ENCODE data around the gene NT5C3A. TPM values are rescaled to one million over a fixed set of nuclear protein-coding genes. Genes with fewer than 3 reads are reported as not detected.

NT5C3A gene
- total and polyA plus RNA-seq, 8 donors, result 21.8 to 45.8 (median 39.0) TPM

GRCh38 chr7:33062782-33063443, 337 bp upstream of the NT5C3A start:
- peaks cover 9 to 31% of the 10 kb centered on the region in 2 donors for H3K4me1 ChIP-seq
- intact Hi-C loops (cut with DNase I), result no loop called here
- peaks cover 0 to 10% of the 10 kb centered on the region in 2 donors for H3K9me3 ChIP-seq
- peak; percentile 94 to 98 (median 98) for DNase-seq
- no peaks in the 10 kb centered on the region for H3K36me3 ChIP-seq
- H3K4me3 ChIP-seq, result peak overlapping the region; percentile 67 to 92
- ATAC-seq, result peak; percentile 100
- H3K27me3 ChIP-seq, result no peaks in the 10 kb centered on the region
- TF ChIP-seq CTCF (IDR thresholded peaks at IDR 0.05), result no peak
- H3K27ac ChIP-seq, result peak overlapping the region; percentile 95 to 96

GRCh38 chr7:33061282-33061937, 1.2 kb downstream of the NT5C3A start:
- no peaks in the 10 kb centered on the region for H3K27me3 ChIP-seq
- intact Hi-C loops (cut with DNase I), result no loop called here
- no peak for ATAC-seq
- H3K36me3 ChIP-seq, result no peaks in the 10 kb centered on the region
- TF ChIP-seq CTCF (IDR thresholded peaks at IDR 0.05), result no peak
- peak overlapping the region in 1 of 2 donors; percentile 95 for H3K27ac ChIP-seq
- DNase-seq, result no peak
- peaks cover 9 to 31% of the 10 kb centered on the region in 2 donors for H3K4me1 ChIP-seq
- peak overlapping the region; percentile 67 to 92 for H3K4me3 ChIP-seq
- peaks cover 0 to 7% of the 10 kb centered on the region in 2 donors for H3K9me3 ChIP-seq

GRCh38 chr7:33059635-33060034, 2.9 kb downstream of the NT5C3A start:
- TF ChIP-seq CTCF (IDR thresholded peaks at IDR 0.05), result no peak
- no peak for ATAC-seq
- Histone ChIP-seq H3K27me3 (no peaks in the 10 kb centered on the region), H3K4me1 (peaks cover 9 to 38% of the 10 kb centered on the region in 2 donors), H3K36me3 (no peaks in the 10 kb centered on the region), H3K4me3 (no peak overlapping the region), H3K27ac (no peak overlapping the region), H3K9me3 (no peaks in the 10 kb centered on the region)
- intact Hi-C loops (cut with DNase I), result no loop called here
- DNase-seq, result no peak

GRCh38 chr7:33055158-33055557, 7.4 kb downstream of the NT5C3A start:
- Histone ChIP-seq H3K9me3 (no peaks in the 10 kb centered on the region), H3K4me3 (no peak overlapping the region), H3K27me3 (no peaks in the 10 kb centered on the region), H3K27ac (peak overlapping the region in 1 of 2 donors; percentile 51), H3K36me3 (no peaks in the 10 kb centered on the region), H3K4me1 (peaks cover 7 to 49% of the 10 kb centered on the region in 2 donors)
- ATAC-seq (no peak), DNase-seq (no peak)
- intact Hi-C loops (cut with DNase I), result no loop called here
- TF ChIP-seq CTCF (IDR thresholded peaks at IDR 0.05), result no peak

GRCh38 chr7:33054261-33054964, 8.2 kb downstream of the NT5C3A start:
- H3K4me3 ChIP-seq, result no peak overlapping the region
- H3K27ac ChIP-seq, result peak overlapping the region in 1 of 2 donors; percentile 51
- H3K9me3 ChIP-seq, result no peaks in the 10 kb centered on the region
- ATAC-seq (no peak), DNase-seq (no peak)
- H3K36me3 ChIP-seq, result no peaks in the 10 kb centered on the region
- no peaks in the 10 kb centered on the region for H3K27me3 ChIP-seq
- intact Hi-C loops (cut with DNase I), result no loop called here
- TF ChIP-seq CTCF (IDR thresholded peaks at IDR 0.05), result no peak
- H3K4me1 ChIP-seq, result peaks cover 8 to 57% of the 10 kb centered on the region in 2 donors
